Measurements from ENCODE around the gene SORL1.

The SORL1 gene

DNA sequence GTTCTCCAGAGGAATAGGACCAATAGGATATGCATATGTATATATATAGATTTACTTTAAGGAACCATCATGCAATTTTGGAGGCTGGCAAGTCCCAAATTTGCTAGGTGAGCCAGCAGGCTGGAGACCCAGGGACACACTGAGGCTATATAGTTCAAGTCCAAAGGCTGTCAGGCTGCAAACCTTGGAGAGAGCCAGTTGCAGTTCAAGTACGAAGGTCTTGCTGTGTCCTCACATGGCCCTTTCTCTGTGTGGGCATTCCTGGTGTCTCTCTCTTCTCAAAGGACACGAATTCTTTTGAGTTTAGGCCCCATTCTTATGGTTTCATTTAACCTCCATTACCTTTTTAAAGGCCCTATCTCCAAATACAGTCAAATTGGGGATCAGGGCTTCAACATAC, 135.1 kb downstream of the SORL1 start:
- no peak for DNase-seq (ENCODE audit: low read depth)

DNA sequence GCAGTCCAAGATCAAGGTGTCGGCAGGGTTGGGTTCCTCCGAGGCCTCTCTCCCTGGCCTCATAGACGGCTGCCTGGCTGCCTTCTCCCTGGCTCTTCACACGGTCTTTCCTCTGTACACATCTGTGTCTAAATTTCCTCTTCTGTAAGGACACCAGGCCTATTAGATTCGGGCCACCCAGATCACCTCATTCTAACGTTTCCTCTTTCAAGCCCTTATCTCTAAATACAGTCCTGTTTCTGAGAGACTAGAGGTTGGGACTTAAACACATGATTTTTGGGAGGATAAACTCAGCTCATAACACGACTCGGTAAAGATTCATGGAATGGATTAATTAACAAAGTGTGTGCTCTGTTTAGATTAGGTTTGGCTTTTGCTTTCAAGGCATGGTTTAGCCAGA, 136.6 kb downstream of the SORL1 start:
- no peak for DNase-seq (ENCODE audit: low read depth)

DNA sequence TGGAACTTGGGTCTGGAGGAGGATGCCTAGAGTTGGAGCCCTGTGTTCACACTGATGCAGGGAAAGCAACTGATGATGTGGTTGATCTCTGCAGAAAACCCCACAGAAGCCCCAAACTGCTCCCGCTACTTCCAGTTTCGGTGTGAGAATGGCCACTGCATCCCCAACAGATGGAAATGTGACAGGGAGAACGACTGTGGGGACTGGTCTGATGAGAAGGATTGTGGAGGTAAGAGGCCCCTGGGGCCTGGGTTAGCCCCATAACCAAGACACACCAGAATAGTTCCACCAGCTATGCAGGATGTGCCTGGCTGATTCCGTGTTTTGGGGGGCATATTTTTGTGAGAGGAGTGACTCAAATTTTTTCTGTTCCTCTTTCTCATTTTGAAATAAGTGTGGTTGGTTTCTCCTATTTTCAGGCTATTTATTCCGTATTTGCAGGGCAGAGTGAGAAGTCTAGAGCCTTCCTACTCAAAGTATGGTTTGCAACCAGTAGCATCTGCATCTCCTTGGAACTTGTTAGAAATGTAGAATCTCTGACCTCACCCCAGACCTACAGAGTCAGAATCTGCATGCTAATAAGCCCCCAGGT, 137.9 kb downstream of the SORL1 start:
- DNase-seq (ENCODE audit: low read depth): no peak

DNA sequence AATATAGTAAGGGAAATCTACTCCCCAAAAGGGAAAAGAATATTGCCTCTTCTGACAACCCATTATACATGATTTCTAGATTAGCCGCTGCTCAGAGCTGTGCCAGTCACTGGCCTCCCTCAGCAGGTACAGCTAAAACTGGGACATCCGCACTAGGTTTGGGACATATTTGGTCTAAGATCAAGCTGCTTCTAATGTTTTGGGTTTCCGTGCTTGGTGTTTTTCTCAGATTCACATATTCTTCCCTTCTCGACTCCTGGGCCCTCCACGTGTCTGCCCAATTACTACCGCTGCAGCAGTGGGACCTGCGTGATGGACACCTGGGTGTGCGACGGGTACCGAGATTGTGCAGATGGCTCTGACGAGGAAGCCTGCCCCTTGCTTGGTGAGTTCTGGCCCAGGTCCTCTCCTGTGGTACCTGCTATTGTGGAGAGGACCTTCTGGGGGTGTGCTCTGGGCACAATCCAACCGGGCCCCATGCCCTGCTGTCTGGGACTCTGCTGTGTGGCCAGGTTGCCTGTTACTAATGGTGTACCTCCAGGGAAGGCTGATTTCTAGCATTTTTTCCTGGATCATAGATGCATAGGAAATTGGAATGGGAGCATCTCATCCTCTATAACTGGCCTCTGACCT, 138.8 kb downstream of the SORL1 start:
- no peak for DNase-seq (ENCODE audit: low read depth)

DNA sequence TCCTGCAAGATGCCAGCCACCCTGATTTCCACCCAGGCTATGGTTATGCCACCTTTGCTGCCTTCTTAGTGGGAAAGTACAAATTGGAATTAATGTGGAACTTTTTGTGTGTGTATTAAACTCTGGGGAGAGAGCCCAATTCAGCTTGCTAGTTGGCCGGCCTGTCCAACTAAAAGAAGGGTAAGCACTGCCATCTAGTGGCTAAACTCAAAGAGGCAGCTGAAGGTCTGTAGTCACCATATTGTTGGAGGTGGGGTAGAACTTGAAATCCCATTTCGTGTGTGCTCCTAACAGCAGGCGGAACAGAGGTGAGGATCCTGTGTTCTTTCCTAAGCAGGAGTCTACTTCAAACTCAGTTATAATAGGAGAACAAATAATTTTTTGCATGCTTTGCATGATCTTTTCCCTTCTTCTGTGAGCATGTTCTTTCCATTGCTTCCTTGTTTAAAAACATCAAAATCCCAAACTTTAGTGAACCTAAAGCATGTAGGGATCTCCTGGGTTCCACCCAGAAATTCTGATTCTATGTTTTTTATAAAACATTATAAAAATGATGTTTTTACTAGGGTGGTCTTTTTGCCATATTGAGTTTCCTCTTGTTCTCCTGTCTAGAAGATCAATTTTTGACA, 139.4 kb downstream of the SORL1 start:
- DNase-seq (ENCODE audit: low read depth): peak; percentile 57

DNA sequence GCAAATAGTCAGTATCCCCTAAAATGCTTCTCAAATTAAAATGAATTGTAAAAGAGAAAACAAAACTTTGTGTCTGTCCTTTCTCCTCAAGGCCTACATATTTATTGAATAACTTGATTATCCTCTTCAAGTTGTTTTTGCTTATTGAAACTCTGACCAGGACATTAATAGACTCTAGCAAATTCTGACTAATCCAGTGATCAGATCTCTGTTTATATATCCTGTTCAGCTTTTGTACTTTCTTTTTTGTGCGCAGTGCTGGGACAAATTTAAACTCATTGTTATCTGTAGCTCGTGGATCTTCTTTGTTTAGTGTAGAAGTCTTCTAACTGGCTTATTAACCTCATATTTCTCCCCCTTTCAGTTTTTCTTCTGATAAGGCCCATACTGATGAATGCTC, 140.6 kb downstream of the SORL1 start:
- no peak for DNase-seq (ENCODE audit: low read depth)

DNA sequence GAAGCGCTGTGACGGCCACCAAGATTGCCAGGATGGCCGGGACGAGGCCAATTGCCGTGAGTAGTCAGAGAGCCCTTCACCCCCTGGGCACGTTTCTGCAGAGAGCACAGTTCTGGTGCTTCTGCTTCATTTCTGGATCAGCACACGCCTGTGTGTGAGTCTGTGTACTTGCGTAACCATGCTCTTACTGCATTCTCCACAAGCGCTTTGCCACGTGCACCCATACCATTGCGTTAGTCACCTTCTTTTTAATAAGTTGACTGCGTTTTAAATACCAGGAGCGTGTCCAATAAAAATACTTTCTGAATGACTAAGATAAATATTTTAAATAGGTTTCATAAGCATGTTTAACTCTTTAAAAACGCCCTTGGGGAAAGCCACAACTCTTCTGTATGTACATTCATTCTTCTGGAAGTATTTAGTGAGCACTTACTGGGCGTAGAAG, 143.6 kb downstream of the SORL1 start:
- no peak for DNase-seq (ENCODE audit: low read depth)

DNA sequence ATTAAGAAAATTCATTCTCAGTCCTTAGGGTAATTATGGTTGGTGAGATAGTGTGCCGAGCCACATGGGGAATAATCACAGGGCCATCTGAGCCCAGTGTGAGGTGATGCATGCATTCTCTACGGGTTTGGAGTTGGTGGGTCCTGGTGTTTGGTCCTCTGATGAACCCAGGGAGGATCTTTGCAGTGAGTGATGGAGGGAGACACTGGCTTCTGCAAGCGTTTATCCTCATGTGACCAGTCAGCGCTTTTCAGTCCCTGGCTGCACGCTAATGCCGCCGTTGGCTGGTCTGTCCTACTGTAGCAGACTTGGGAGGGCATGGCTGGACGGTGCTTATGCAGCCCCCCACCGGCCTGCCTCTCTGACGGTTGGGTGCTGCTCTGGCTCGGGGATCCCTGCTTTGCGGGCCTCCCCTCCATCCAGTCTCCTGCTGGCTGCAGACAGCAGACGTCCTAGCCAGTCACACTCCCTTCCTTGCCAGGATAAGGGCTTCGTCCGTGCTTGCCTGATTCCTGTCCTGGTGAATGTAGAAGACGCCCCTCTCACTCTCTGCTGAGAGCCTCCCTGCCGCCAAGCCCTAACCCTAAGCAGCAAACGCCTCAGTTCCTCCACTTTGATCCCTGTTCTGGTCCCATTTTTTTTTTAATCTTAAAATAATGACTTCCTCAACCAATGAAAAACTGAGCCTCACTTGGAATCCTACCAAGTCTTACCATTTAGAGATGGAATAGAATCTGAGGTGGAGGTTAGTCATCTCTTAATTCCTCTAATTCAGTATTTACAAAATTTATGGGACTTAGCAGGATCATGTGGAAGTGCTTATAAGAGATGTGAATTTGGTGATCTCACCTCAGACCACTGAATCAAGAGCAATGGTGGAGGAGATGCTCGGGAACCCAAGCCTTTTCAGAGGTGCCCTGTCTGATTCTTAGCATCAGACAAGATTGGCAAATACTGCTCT, 144.4 kb downstream of the SORL1 start:
- no peak for DNase-seq (ENCODE audit: low read depth)

DNA sequence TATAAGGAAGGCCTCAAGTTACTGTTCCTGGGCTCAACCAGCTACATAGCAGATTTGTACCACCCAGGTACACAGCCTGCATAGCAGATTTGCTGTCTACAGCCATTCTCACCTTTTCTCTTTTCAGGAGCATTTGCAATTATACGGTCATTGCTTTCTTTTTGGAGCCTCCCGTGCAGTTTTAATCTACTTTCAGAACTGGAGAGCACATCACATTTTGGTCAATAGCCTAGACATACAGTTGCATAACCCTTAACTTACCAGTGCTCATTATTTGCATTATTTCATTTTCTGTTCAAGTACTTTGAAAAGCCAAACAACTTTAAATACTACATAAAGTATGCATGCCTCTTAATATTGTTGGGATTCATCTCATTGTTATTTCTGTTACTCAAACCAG, 151.2 kb downstream of the SORL1 start:
- DNase-seq (ENCODE audit: low read depth): no peak

DNA sequence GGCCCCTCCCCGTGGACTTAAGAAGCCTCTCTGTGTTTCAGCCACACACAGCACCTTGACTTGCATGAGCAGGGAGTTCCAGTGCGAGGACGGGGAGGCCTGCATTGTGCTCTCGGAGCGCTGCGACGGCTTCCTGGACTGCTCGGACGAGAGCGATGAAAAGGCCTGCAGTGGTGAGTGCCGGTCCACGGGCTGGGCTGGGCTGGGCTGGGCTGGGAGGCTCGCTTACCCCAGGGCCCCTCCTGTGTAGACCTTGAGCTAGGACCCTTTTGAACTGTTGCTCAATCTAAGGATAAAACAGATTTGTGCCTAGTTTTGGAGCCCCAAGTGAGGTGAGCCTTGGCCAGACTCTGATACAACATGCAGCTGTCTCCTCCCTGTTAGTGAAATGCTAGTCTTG, 152.0 kb downstream of the SORL1 start:
- DNase-seq (ENCODE audit: low read depth): no peak

DNA sequence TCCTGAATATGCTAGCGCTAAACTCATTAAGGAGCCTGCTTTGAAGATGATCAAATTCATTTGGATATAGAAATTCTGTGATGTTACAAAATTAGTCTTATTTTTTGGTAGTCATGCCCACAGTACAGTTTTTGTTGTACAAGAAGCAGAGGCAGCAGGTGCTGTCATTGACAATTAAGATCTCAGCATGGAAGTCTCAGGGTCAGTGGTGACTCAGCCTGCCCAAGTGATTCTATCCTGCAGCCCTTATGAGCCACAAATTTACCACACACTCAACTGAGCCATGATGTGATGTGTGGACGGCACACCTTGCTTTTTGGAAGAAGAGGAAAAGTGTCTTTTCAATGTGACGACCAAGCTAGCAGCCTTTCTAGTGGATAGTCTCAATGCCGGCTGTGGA, 154.2 kb downstream of the SORL1 start:
- no peak for DNase-seq (ENCODE audit: low read depth)

DNA sequence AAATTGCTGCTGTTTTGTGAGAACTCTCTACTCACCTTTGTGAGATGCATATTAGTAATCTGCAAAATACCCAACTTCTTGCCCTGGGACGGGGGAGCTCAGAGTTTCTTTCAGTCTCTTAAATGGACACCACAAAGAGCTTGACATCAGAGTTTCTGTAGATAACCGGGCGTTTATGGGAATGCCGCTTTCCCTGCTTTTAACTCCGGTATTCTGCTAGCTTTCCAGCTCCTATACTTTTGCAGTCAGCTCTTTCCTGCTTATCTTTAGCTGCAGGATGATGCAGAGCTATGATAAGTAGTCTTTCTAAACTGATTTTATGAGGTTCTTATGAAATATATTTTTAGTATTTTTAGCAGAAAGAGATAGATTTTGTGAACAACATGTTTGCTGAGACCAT, 155.2 kb downstream of the SORL1 start:
- no peak for DNase-seq (ENCODE audit: low read depth)

DNA sequence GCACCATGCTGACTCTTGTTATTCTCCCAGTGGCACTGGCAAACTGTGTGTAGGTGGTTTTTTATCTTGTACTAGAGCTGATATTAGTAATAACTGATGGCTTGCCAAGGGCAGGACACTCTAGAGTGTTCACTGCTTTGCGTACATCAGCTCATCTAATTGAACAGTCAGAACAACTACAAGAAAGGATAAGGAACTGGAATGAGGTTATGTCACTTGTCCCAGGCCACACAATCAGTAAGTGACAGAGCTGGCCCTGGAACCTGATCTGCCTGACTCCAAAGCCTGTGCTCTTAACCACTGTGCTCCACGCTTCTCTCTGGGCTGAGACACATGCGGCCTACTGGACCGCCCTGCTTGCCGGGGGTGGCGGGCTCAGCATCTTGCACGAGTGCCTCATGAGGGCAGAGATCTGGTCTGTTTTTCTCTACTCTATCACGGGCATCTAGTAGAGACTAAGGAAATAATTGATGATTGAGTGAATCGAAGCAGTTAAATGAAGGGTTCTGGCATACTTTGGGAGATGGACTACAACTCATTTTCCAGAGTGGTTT, 156.5 kb downstream of the SORL1 start:
- DNase-seq (ENCODE audit: low read depth): no peak

DNA sequence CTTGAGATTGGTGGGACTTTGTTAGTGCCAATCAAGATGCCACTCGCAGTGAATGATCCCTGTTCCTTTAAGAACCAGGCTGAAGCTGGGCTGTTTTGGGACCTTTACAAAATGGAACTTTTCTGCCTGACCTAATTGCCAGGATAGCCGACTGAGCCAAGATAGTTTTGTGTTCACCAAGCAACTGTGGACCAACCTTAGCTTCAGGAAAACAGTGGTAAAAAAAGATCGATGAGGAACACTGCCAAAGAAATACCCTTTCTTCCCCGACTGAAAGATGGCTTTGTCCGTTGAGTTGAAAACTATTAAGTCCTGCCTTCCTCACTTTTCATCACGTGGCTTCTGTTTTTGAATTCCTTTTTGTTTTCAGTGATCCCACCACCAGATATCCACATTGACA, 158.6 kb downstream of the SORL1 start:
- no peak for DNase-seq (ENCODE audit: low read depth)

DNA sequence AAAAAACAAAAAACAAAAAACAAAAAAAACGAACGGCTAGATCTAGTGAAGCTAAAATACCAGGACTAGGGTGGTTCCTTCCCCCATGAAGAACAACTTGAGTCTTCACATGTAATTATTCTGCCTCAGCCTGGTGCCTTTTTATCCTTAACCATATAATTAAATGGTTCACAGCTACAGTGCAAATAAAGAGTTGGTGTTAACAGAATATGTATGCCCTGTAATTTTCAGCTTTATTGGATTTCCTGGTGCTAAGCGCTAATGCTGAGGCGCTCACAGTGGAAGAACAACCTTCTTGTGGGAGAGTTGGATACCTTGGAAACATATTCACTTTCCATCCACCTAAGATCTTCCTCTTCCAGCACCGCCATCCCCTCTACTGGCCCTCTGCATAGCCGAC, 159.1 kb downstream of the SORL1 start:
- DNase-seq (ENCODE audit: low read depth): no peak

DNA sequence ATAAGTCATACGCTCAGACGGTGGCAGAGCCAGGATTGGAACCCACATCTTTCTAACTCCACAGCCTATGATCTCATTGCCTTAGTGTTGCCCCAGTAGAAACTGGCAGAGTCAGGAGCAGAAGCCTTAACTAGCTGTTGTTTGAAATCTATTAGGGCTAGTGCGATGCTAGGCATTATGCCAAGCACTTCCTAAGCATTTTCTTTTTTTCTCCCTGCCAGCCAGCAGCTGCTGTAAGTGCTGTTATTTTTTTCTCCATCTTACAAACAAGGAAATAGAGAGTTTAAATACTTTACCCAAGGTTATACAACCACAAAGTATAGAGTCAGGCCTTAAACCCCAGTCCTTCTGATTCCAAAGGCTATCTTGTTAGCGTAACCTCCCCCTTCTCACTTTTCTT, 161.6 kb downstream of the SORL1 start:
- no peak for DNase-seq (ENCODE audit: low read depth)

DNA sequence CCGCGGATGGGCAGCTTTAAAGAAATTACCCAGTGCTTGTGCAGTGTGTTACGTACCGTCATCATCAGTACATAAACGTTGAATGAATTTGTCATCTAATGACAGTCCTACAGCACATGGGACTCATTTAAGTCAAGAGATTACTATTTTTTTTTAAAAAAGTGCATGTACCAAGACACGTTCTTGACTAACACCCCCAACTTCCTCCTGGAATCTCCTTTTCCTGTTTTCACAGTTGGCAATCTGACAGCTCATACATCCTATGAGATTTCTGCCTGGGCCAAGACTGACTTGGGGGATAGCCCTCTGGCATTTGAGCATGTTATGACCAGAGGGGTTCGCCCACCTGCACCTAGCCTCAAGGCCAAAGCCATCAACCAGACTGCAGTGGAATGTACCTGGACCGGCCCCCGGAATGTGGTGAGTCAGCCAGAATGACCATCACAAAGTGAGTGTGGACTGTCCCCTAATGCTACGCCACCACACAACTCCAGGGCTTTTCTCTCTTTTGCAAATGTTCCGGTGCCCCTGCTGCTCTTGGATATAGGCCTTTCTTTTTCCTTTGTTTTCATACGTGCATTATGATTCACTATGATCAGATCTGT, 162.6 kb downstream of the SORL1 start:
- DNase-seq (ENCODE audit: low read depth): no peak

DNA sequence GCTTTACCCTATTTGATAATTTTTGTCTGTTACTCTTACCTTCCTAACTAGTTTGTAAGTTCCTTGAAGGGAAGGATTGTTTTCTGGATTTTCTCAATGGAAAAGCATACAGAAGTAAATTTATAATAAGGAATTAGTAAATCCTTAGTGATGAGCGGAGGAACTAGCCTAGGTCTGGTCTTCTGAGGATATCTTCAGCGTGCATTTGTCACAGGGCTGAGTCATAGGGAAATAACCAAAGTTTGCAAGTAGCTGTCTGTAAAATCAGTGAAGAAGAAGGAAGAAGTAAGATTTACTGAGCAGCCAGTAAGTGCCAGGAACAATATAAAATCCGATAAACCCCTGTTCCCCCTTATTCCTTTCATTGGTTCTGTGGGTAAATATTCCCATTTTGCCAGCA, 163.4 kb downstream of the SORL1 start:
- DNase-seq (ENCODE audit: low read depth): no peak

DNA sequence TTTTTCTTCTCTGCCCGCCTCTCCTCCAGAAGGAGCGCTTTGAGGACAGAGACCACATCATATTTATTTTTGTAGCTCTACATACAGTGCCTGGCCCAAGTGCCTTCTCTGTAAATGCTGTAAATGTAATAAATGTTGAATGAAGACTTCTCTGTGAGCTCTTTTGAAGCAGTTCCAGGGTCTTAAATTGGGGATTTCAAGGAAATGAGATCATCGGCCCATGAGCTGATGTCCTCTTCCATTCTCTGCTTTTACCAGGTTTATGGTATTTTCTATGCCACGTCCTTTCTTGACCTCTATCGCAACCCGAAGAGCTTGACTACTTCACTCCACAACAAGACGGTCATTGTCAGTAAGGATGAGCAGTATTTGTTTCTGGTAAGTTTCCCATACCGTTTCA, 166.4 kb downstream of the SORL1 start:
- no peak for DNase-seq (ENCODE audit: low read depth)

DNA sequence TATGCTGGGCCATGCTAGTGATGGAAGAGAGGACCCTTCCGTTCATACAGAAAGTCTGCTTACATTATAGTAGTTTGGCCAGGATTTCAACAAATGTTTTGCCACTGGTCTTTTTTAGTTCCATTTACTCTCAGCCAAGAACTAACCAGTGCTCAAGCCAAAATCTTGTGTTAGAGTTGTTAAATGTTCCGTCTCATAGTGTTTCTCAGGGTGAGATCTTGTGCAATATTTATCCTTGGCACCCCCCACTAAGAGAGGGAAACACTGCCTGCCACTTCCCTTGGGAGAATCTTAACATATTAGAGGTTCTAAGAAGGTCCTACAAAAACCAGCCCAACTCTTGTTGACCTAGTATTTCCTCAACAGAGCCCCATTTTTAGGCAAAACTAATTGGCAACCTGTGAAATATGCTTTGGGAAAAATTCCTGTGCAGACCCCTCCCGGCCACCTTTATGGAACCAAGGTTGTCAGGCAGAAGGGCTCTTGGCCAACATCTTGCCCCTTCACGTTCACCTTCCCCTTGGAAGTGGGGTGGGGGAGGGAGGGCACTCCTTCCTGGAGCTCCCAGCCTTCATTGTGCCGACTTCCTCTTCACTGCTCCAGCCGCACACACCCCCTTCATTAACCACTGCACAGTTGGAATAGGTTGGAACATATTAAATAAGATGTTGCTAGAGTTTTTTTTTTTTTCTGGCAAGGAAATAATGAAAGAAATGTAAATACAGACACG, 173.8 kb downstream of the SORL1 start:
- no peak for DNase-seq (ENCODE audit: low read depth)

DNA sequence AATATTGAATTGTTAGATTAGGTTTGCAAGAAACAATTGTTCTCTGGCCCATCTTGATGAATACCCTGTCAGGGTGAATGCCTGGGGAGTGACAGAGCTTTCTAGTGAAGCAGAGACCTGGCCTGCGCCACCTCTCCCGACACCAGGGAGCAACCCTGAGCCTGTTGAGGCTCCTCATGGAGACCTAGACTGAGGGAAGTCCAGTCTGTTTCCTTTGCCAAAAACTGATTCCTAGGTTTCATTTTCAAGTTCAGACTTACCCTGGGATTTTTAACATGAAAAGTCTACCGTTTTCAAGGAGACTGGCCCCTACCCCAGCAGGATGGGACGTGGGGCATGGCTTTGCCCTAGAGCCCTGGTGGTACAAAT, 174.4 kb downstream of the SORL1 start:
- no peak for DNase-seq (ENCODE audit: low read depth)
